ENCODE data around the gene AGR3. TPM values are rescaled to one million over a fixed set of nuclear protein-coding genes. Genes with fewer than 3 reads are reported as not detected.

The AGR3 gene
- total and polyA plus RNA-seq, 4 donors, result not detected

DNA sequence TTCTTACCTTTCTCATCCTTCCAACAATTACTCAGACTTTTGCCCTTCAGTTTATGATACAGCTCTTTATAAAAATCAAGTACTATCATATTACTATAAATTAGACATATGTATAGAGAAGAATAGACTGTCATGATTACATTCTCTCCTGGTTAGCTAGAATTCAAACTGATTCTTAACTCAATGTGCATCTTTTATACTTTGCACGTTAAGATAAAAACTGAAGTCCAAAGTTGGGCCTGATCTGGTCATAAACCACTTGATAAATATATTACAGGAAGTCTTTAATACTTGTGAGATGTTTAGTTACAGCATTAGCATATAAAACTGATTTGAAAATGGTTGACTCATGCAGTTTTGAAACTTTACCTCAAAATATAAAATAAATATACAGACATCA lies 2.6 kb downstream of the AGR3 start:
- 86% methylated on average over 1 of the region's 1 CpG for WGBS
- Histone ChIP-seq H3K27ac (ENCODE audit: low read depth in 1 of 2, low read length in 2 of 2) (no peak overlapping the region), H3K4me3 (ENCODE audit: low read depth in 1 of 3, low read length in 3 of 3) (no peak overlapping the region), H3K9me3 (ENCODE audit: control insufficient read depth in 4 of 4, low read length in 3 of 4) (no peaks in the 10 kb centered on the region), H3K36me3 (ENCODE audit: control insufficient read depth in 4 of 4, insufficient read depth in 3 of 4, low read depth in 1 of 4, low read length in 3 of 4) (no peaks in the 10 kb centered on the region), H3K9ac (ENCODE audit: low read depth in 1 of 2, low read length in 2 of 2) (no peak overlapping the region), H3K4me1 (ENCODE audit: control insufficient read depth in 4 of 4, insufficient read depth in 4 of 4, low read length in 3 of 4) (no peaks in the 10 kb centered on the region), H3K27me3 (ENCODE audit: control insufficient read depth in 4 of 4, insufficient read depth in 4 of 4, low read length in 3 of 4) (no peaks in the 10 kb centered on the region)
- TF ChIP-seq NR2F2 (IDR thresholded peaks at IDR 0.05), result no peak
- no peak for DNase-seq (ENCODE audit: low spot score)

DNA sequence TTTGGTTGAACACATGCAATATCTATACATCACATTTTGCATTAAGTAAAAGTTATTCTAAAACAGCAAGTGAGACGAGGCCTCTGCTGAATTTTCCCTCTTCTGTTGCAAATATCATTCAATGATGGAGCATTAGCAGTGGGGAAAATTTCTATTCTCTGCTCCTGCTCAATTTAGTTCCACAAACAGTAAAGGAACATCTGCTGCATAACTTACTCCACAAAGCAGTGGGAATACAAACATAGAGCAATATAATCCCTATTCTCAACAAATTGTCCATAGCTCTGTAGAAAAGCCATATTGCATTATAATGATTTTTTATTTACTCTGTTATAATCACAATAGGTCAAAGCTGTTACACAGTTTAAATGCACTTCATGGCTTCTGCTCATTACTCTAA lies 5.9 kb downstream of the AGR3 start:
- Histone ChIP-seq H3K4me1 (ENCODE audit: control insufficient read depth in 4 of 4, insufficient read depth in 4 of 4, low read length in 3 of 4) (no peaks in the 10 kb centered on the region), H3K4me3 (ENCODE audit: low read depth in 1 of 3, low read length in 3 of 3) (no peak overlapping the region), H3K27ac (ENCODE audit: low read depth in 1 of 2, low read length in 2 of 2) (no peak overlapping the region), H3K36me3 (ENCODE audit: control insufficient read depth in 4 of 4, insufficient read depth in 3 of 4, low read depth in 1 of 4, low read length in 3 of 4) (no peaks in the 10 kb centered on the region), H3K27me3 (ENCODE audit: control insufficient read depth in 4 of 4, insufficient read depth in 4 of 4, low read length in 3 of 4) (no peaks in the 10 kb centered on the region), H3K9ac (ENCODE audit: low read depth in 1 of 2, low read length in 2 of 2) (no peak overlapping the region), H3K9me3 (ENCODE audit: control insufficient read depth in 4 of 4, low read length in 3 of 4) (peaks cover 0 to 5% (median under 1%) of the 10 kb centered on the region in 4 donors)
- no peak for DNase-seq (ENCODE audit: low spot score)
- TF ChIP-seq FOXA1 (IDR thresholded peaks at IDR 0.05) (no peak), TAF1 (conservative IDR thresholded peaks at IDR 0.05) (no peak), RXRA (IDR thresholded peaks at IDR 0.05) (no peak), RAD21 (IDR thresholded peaks at IDR 0.05) (no peak), JUND (IDR thresholded peaks at IDR 0.05) (no peak), EGR1 (IDR thresholded peaks at IDR 0.05; ENCODE audit: low read depth in 2 of 2) (no peak), NR2F2 (IDR thresholded peaks at IDR 0.05) (no peak)
- TF ChIP-seq, protein P1, sequence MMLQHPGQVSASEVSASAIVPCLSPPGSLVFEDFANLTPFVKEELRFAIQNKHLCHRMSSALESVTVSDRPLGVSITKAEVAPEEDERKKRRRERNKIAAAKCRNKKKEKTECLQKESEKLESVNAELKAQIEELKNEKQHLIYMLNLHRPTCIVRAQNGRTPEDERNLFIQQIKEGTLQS (IDR thresholded peaks at IDR 0.05), result no peak
- 72% methylated on average over 1 of the region's 1 CpG for WGBS

DNA sequence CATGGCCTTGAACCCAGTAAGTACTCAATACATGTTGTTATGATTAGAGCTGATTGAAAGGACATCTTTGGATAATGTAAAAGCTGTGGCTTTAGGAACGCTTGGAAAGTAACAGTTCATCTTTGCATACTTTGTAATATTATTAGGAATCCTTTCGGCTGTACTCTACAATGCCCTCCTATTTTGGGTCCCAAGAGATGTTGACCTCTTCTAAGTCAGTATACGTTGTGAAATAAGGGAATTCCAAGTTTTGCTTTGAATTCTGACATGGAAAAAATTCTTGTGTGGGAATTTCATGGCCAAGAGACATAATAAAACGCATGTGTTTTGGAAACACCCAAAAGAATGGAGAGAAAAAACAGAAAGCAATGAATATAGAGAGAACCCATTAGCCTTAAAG lies 7.7 kb downstream of the AGR3 start:
- no peak for DNase-seq (ENCODE audit: low spot score)
- TF ChIP-seq RXRA (IDR thresholded peaks at IDR 0.05), result no peak
- no peak for TF ChIP-seq RAD21 (IDR thresholded peaks at IDR 0.05)
- TF ChIP-seq FOXA1 (IDR thresholded peaks at IDR 0.05), result no peak
- TF ChIP-seq HNF4G (IDR thresholded peaks at IDR 0.05), result no peak
- TF ChIP-seq, protein P2, sequence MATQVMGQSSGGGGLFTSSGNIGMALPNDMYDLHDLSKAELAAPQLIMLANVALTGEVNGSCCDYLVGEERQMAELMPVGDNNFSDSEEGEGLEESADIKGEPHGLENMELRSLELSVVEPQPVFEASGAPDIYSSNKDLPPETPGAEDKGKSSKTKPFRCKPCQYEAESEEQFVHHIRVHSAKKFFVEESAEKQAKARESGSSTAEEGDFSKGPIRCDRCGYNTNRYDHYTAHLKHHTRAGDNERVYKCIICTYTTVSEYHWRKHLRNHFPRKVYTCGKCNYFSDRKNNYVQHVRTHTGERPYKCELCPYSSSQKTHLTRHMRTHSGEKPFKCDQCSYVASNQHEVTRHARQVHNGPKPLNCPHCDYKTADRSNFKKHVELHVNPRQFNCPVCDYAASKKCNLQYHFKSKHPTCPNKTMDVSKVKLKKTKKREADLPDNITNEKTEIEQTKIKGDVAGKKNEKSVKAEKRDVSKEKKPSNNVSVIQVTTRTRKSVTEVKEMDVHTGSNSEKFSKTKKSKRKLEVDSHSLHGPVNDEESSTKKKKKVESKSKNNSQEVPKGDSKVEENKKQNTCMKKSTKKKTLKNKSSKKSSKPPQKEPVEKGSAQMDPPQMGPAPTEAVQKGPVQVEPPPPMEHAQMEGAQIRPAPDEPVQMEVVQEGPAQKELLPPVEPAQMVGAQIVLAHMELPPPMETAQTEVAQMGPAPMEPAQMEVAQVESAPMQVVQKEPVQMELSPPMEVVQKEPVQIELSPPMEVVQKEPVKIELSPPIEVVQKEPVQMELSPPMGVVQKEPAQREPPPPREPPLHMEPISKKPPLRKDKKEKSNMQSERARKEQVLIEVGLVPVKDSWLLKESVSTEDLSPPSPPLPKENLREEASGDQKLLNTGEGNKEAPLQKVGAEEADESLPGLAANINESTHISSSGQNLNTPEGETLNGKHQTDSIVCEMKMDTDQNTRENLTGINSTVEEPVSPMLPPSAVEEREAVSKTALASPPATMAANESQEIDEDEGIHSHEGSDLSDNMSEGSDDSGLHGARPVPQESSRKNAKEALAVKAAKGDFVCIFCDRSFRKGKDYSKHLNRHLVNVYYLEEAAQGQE (IDR thresholded peaks at IDR 0.05), result no peak
- no peak for TF ChIP-seq FOXA2 (IDR thresholded peaks at IDR 0.05)
- TF ChIP-seq NR2F2 (IDR thresholded peaks at IDR 0.05), result no peak
- TF ChIP-seq EGR1 (IDR thresholded peaks at IDR 0.05; ENCODE audit: low read depth in 2 of 2), result no peak
- TF ChIP-seq, protein P1 (IDR thresholded peaks at IDR 0.05), result no peak
- TF ChIP-seq GABPA (IDR thresholded peaks at IDR 0.05 in 1 of 2, conservative IDR thresholded peaks at IDR 0.05 in 1 of 2), result no peak
- no peak for TF ChIP-seq JUND (IDR thresholded peaks at IDR 0.05)
- TF ChIP-seq, protein P3, sequence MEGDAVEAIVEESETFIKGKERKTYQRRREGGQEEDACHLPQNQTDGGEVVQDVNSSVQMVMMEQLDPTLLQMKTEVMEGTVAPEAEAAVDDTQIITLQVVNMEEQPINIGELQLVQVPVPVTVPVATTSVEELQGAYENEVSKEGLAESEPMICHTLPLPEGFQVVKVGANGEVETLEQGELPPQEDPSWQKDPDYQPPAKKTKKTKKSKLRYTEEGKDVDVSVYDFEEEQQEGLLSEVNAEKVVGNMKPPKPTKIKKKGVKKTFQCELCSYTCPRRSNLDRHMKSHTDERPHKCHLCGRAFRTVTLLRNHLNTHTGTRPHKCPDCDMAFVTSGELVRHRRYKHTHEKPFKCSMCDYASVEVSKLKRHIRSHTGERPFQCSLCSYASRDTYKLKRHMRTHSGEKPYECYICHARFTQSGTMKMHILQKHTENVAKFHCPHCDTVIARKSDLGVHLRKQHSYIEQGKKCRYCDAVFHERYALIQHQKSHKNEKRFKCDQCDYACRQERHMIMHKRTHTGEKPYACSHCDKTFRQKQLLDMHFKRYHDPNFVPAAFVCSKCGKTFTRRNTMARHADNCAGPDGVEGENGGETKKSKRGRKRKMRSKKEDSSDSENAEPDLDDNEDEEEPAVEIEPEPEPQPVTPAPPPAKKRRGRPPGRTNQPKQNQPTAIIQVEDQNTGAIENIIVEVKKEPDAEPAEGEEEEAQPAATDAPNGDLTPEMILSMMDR (IDR thresholded peaks at IDR 0.05; ENCODE audit: low read depth, low read length, missing input control), result no peak
- TF ChIP-seq, protein P4, sequence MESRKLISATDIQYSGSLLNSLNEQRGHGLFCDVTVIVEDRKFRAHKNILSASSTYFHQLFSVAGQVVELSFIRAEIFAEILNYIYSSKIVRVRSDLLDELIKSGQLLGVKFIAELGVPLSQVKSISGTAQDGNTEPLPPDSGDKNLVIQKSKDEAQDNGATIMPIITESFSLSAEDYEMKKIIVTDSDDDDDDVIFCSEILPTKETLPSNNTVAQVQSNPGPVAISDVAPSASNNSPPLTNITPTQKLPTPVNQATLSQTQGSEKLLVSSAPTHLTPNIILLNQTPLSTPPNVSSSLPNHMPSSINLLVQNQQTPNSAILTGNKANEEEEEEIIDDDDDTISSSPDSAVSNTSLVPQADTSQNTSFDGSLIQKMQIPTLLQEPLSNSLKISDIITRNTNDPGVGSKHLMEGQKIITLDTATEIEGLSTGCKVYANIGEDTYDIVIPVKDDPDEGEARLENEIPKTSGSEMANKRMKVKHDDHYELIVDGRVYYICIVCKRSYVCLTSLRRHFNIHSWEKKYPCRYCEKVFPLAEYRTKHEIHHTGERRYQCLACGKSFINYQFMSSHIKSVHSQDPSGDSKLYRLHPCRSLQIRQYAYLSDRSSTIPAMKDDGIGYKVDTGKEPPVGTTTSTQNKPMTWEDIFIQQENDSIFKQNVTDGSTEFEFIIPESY (IDR thresholded peaks at IDR 0.05), result no peak
- no peak for TF ChIP-seq HNF4A (conservative IDR thresholded peaks at IDR 0.05)
- TF ChIP-seq YY1 (IDR thresholded peaks at IDR 0.05), result no peak
- TF ChIP-seq, protein P5, sequence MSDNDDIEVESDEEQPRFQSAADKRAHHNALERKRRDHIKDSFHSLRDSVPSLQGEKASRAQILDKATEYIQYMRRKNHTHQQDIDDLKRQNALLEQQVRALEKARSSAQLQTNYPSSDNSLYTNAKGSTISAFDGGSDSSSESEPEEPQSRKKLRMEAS (IDR thresholded peaks at IDR 0.05), result no peak
- no peak for TF ChIP-seq SP1 (IDR thresholded peaks at IDR 0.05)
- no peak overlapping the region for H3K4me3 ChIP-seq (ENCODE audit: low read depth in 1 of 3, low read length in 3 of 3)
- no peaks in the 10 kb centered on the region for H3K36me3 ChIP-seq (ENCODE audit: control insufficient read depth in 4 of 4, insufficient read depth in 3 of 4, low read depth in 1 of 4, low read length in 3 of 4)
- no peak overlapping the region for H3K9ac ChIP-seq (ENCODE audit: low read depth in 1 of 2, low read length in 2 of 2)
- no peaks in the 10 kb centered on the region for H3K4me1 ChIP-seq (ENCODE audit: control insufficient read depth in 4 of 4, insufficient read depth in 4 of 4, low read length in 3 of 4)
- no peaks in the 10 kb centered on the region for H3K27me3 ChIP-seq (ENCODE audit: control insufficient read depth in 4 of 4, insufficient read depth in 4 of 4, low read length in 3 of 4)
- H3K9me3 ChIP-seq (ENCODE audit: control insufficient read depth in 4 of 4, low read length in 3 of 4), result peaks cover 0 to 5% (median under 1%) of the 10 kb centered on the region in 4 donors
- H3K27ac ChIP-seq (ENCODE audit: low read depth in 1 of 2, low read length in 2 of 2), result no peak overlapping the region
- WGBS, result 40% methylated on average over 4 of the region's 4 CpGs
